Upper lobe of left lung (tissue), 6 donors: ENCODE data around the gene KLHL18. TPM values are rescaled to one million over a fixed set of nuclear protein-coding genes. Genes with fewer than 3 reads are reported as not detected.

Experiments used
- ATAC-seq, 2 donors: fragments of 200-7000 bp; cut with Tn5 transposase; one replicate each; pipeline ENCODE4 v1.9.1; 2022; ENCODE audit warnings: mild to moderate bottlenecking in 2 of 2, moderate library complexity in 2 of 2; ENCODE audit not compliant: low FRiP score in 2 of 2
- DNase-seq, 2 donors: peaks; one replicate each; pipeline ENCODE4 v3.0.0-alpha.2; 2019 to 2020
- H3K27ac ChIP-seq, 4 donors: fragments of 200-600 bp; sonication (generic); one replicate each; pipeline ENCODE4 v1.5.1; 2016 to 2019
- H3K27me3 ChIP-seq, 4 donors: fragments of 200-600 bp; sonication (generic); one replicate each; pipeline ENCODE4 v1.5.1; 2017 to 2019
- H3K36me3 ChIP-seq, 4 donors: fragments of 200-600 bp; sonication (generic); one replicate each; pipeline ENCODE4 v1.5.1; 2016 to 2019
- H3K4me1 ChIP-seq, 4 donors: fragments of 200-600 bp; sonication (generic); one replicate each; pipeline ENCODE4 v1.5.1; 2018 to 2019
- H3K4me3 ChIP-seq, 4 donors: fragments of 200-600 bp; sonication (generic); one replicate each; pipeline ENCODE4 v1.5.1; 2017 to 2019; ENCODE audit warnings: mild to moderate bottlenecking in 2 of 4, moderate library complexity in 1 of 4
- H3K9me3 ChIP-seq, 4 donors: fragments of 200-600 bp; sonication (generic); one replicate each; pipeline ENCODE4 v1.5.1; 2018 to 2019
- EP300 ChIP-seq, 4 donors: sonication (generic); formaldehyde crosslinking; IDR thresholded peaks; one replicate each; pipeline ENCODE4 v1.5.1; 2017; ENCODE audit warnings: antibody characterized with exemption in 4 of 4, control low read depth in 2 of 4
- POLR2A ChIP-seq, 4 donors: fragments of 450-650 bp; IDR thresholded peaks; one replicate each; pipeline ENCODE4 v1.5.1; 2016 to 2017; ENCODE audit warnings: antibody characterized with exemption in 4 of 4, mild to moderate bottlenecking in 2 of 4
- POLR2AphosphoS5 ChIP-seq, 2 donors: sonication (generic); formaldehyde crosslinking; IDR thresholded peaks; one replicate each; pipeline ENCODE4 v1.5.1; 2017; ENCODE audit warnings: antibody characterized with exemption in 2 of 2
- WGBS, 2 donors: methylation state at CpG; one replicate each; pipeline ENCODE4 v1.1.5; 2017 to 2018; 5-methylcytosine and 5-hydroxymethylcytosine counted together
- total RNA-seq, 6 donors: library from RNA; depleted of rRNA in 4 of 6; stranded (reverse); fragments of >200 nt in 4 of 6; gene quantifications; one replicate each; pipeline versions ENCODE4 v1.1.0 to v1.2.1, GENCODE V29; 2016 to 2021
- TF ChIP-seq, protein P1 (sequence below), 6 experiments: fragments of 450-650 bp in 4 of 6; fragments of 200-600 bp in 2 of 6; sonication (generic) in 2 of 6; IDR thresholded peaks; one replicate each; pipeline ENCODE4 v1.5.1; 2016 to 2019; ENCODE audit warnings: antibody characterized with exemption in 6 of 6
- donor health status: DM: no; HTN: no; CAD: no; lungs with moderate emphysema.
- donor health status: DM: no; HTN: yes; CAD: no; lungs with severe emphysema.

Gene KLHL18
- total RNA-seq, 6 donors from 2014 or later = 12.6 to 35.5 (median 19.4) TPM

- no peak for TF ChIP-seq POLR2AphosphoS5 (IDR thresholded peaks at IDR 0.05)
- no peak for TF ChIP-seq EP300 (IDR thresholded peaks at IDR 0.05)
- TF ChIP-seq, protein P1, sequence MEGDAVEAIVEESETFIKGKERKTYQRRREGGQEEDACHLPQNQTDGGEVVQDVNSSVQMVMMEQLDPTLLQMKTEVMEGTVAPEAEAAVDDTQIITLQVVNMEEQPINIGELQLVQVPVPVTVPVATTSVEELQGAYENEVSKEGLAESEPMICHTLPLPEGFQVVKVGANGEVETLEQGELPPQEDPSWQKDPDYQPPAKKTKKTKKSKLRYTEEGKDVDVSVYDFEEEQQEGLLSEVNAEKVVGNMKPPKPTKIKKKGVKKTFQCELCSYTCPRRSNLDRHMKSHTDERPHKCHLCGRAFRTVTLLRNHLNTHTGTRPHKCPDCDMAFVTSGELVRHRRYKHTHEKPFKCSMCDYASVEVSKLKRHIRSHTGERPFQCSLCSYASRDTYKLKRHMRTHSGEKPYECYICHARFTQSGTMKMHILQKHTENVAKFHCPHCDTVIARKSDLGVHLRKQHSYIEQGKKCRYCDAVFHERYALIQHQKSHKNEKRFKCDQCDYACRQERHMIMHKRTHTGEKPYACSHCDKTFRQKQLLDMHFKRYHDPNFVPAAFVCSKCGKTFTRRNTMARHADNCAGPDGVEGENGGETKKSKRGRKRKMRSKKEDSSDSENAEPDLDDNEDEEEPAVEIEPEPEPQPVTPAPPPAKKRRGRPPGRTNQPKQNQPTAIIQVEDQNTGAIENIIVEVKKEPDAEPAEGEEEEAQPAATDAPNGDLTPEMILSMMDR (IDR thresholded peaks at IDR 0.05) = no peak
- no peak for TF ChIP-seq POLR2A (IDR thresholded peaks at IDR 0.05)
- ATAC-seq (no peak), DNase-seq (no peak)
- no peaks in the 10 kb centered on the region for H3K36me3 ChIP-seq
- no peaks in the 10 kb centered on the region for H3K27me3 ChIP-seq
- H3K4me3 ChIP-seq = no peak overlapping the region
- no peaks in the 10 kb centered on the region for H3K9me3 ChIP-seq
- no peak overlapping the region for H3K27ac ChIP-seq
- 90 to 100% methylated on average over 1 of the region's 1 CpG for WGBS, 2 donors
- peaks cover 0 to 6% (median 4%) of the 10 kb centered on the region in 4 donors for H3K4me1 ChIP-seq
Observed at GRCh38 chr3:47265008-47265407, 17.7 kb upstream of the KLHL18 start.

DNA sequence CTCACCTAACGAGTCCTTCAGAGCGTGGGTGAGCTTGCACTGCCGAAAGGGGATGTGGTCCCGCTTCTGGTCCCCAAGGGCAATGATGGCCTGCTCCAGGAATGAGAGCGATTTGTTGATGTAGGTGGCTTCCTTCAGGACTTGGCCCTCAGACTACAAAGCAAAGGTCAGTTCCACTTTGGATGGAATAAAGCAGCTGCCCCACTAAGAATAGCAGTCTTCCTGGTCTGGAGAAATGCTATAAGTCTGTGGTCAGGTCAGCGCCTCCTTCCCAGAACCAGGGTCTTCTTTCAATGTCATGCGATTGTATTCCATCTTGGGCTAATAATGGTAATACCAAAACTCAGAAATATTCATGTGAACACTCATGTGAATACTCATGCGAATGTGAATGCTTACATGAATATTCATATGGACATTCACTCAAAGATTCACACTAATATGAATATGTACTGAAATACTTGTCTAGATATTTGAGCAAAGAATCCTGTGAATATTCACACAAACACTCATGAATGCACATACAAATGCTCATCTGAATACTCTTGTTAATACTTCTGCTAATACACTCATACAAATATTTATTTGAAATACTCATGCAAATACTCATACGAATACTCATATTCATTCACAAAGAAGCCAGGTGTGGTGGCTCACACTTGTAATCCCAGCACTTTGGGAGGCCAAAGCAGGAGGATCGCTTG lies 16.9 kb upstream of the KLHL18 start:
- H3K27ac ChIP-seq = no peak overlapping the region
- no peaks in the 10 kb centered on the region for H3K36me3 ChIP-seq
- TF ChIP-seq, protein P1 (IDR thresholded peaks at IDR 0.05) = no peak
- no peak for TF ChIP-seq POLR2A (IDR thresholded peaks at IDR 0.05)
- TF ChIP-seq EP300 (IDR thresholded peaks at IDR 0.05) = no peak
- no peak for TF ChIP-seq POLR2AphosphoS5 (IDR thresholded peaks at IDR 0.05)
- no peaks in the 10 kb centered on the region for H3K9me3 ChIP-seq
- H3K4me3 ChIP-seq = no peak overlapping the region
- H3K27me3 ChIP-seq = no peaks in the 10 kb centered on the region
- 93 to 95% methylated on average over 6 to 10 of the region's 10 CpGs for WGBS, 2 donors
- DNase-seq (no peak), ATAC-seq (no peak)
- peaks cover 0 to 6% (median 4%) of the 10 kb centered on the region in 4 donors for H3K4me1 ChIP-seq

- TF ChIP-seq EP300 (IDR thresholded peaks at IDR 0.05) = no peak
- no peak for TF ChIP-seq POLR2A (IDR thresholded peaks at IDR 0.05)
- TF ChIP-seq, protein P1 (IDR thresholded peaks at IDR 0.05) = no peak
- no peak for TF ChIP-seq POLR2AphosphoS5 (IDR thresholded peaks at IDR 0.05)
- Histone ChIP-seq H3K27me3 (no peaks in the 10 kb centered on the region), H3K36me3 (no peaks in the 10 kb centered on the region), H3K9me3 (no peaks in the 10 kb centered on the region), H3K4me3 (no peak overlapping the region), H3K27ac (no peak overlapping the region), H3K4me1 (peaks cover 0 to 6% (median 4%) of the 10 kb centered on the region in 4 donors)
- ATAC-seq (peak; percentile 7 to 86), DNase-seq (peak in 1 of 2 donors; percentile 58)
- 58% methylated on average over 11 of the region's 11 CpGs for WGBS, 2 donors
Observed at GRCh38 chr3:47266709-47267489, 15.8 kb upstream of the KLHL18 start.

- no peak overlapping the region for H3K4me3 ChIP-seq
- no peaks in the 10 kb centered on the region for H3K36me3 ChIP-seq
- ATAC-seq = no peak
- DNase-seq = no peak
- TF ChIP-seq, protein P1 (IDR thresholded peaks at IDR 0.05) = no peak
- TF ChIP-seq POLR2AphosphoS5 (IDR thresholded peaks at IDR 0.05) = no peak
- TF ChIP-seq EP300 (IDR thresholded peaks at IDR 0.05) = no peak
- no peak for TF ChIP-seq POLR2A (IDR thresholded peaks at IDR 0.05)
- H3K27me3 ChIP-seq = no peaks in the 10 kb centered on the region
- no peak overlapping the region for H3K27ac ChIP-seq
- no peaks in the 10 kb centered on the region for H3K9me3 ChIP-seq
- H3K4me1 ChIP-seq = peaks cover 0 to 6% (median 4%) of the 10 kb centered on the region in 4 donors
Observed at GRCh38 chr3:47267490-47267824, 15.3 kb upstream of the KLHL18 start.
